ENCODE measurements around the gene HIF3A.

Gene HIF3A

GRCh38 chr19:46376241-46377153 is 79.7 kb downstream of the HIF3A start:
- in situ Hi-C loops (cut with MboI; ENCODE audit: low sequenced_read_pairs) = no loop called here

GRCh38 chr19:46378268-46378667 is 81.4 kb downstream of the HIF3A start:
- in situ Hi-C loops (cut with MboI; ENCODE audit: low sequenced_read_pairs) = no loop called here

GRCh38 chr19:46380690-46381089 is 83.8 kb downstream of the HIF3A start:
- in situ Hi-C loops (cut with MboI; ENCODE audit: low sequenced_read_pairs) = no loop called here

GRCh38 chr19:46381346-46381745 is 84.5 kb downstream of the HIF3A start:
- in situ Hi-C loops (cut with MboI; ENCODE audit: low sequenced_read_pairs) = no loop called here

- in situ Hi-C loops (cut with MboI; ENCODE audit: low sequenced_read_pairs) = no loop called here
These were observed 85.0 kb downstream of the HIF3A start for GRCh38 chr19:46381756-46382345.

- in situ Hi-C loops (cut with MboI; ENCODE audit: low sequenced_read_pairs) = no loop called here
These were observed 86.5 kb downstream of the HIF3A start for GRCh38 chr19:46383171-46383815.

GRCh38 chr19:46383846-46384245 is 87.0 kb downstream of the HIF3A start:
- in situ Hi-C loops (cut with MboI; ENCODE audit: low sequenced_read_pairs) = no loop called here

- in situ Hi-C loops (cut with MboI; ENCODE audit: low sequenced_read_pairs) = no loop called here
These were observed 87.6 kb downstream of the HIF3A start for GRCh38 chr19:46384396-46384795.

GRCh38 chr19:46385636-46386035 is 88.8 kb downstream of the HIF3A start:
- in situ Hi-C loops (cut with MboI; ENCODE audit: low sequenced_read_pairs) = no loop called here

GRCh38 chr19:46386151-46386550 is 89.3 kb downstream of the HIF3A start:
- in situ Hi-C loops (cut with MboI; ENCODE audit: low sequenced_read_pairs) = no loop called here

GRCh38 chr19:46386996-46387712 is 90.3 kb downstream of the HIF3A start:
- in situ Hi-C loops (cut with MboI; ENCODE audit: low sequenced_read_pairs) = no loop called here

GRCh38 chr19:46387713-46388130 is 90.9 kb downstream of the HIF3A start:
- in situ Hi-C loops (cut with MboI; ENCODE audit: low sequenced_read_pairs) = no loop called here

- in situ Hi-C loops (cut with MboI; ENCODE audit: low sequenced_read_pairs) = no loop called here
These were observed 91.7 kb downstream of the HIF3A start for GRCh38 chr19:46388311-46389095.

GRCh38 chr19:46390121-46390858 is 93.4 kb downstream of the HIF3A start:
- in situ Hi-C loops (cut with MboI; ENCODE audit: low sequenced_read_pairs) = loop anchor here (10.0 kb wide), 1 partner anchor 95 kb away; no protein-coding TSS in a partner anchor

GRCh38 chr19:46390866-46391265 is 94.0 kb downstream of the HIF3A start:
- in situ Hi-C loops (cut with MboI; ENCODE audit: low sequenced_read_pairs) = loop anchor here (10.0 kb wide), 1 partner anchor 94 kb away; no protein-coding TSS in a partner anchor

GRCh38 chr19:46391296-46392251 is 94.7 kb downstream of the HIF3A start:
- in situ Hi-C loops (cut with MboI; ENCODE audit: low sequenced_read_pairs) = loop anchor here (10.0 kb wide), 1 partner anchor 93 kb away; no protein-coding TSS in a partner anchor

GRCh38 chr19:46392252-46392801 is 95.5 kb downstream of the HIF3A start:
- in situ Hi-C loops (cut with MboI; ENCODE audit: low sequenced_read_pairs) = loop anchor here (10.0 kb wide), 1 partner anchor 92 kb away; no protein-coding TSS in a partner anchor

- in situ Hi-C loops (cut with MboI; ENCODE audit: low sequenced_read_pairs) = loop anchor here (10.0 kb wide), 1 partner anchor 92 kb away; no protein-coding TSS in a partner anchor
These were observed 96.0 kb downstream of the HIF3A start for GRCh38 chr19:46392837-46393236.

Data from HL-60/S4 (cell line).